WTC11 (cell line): Measurements from ENCODE around the gene TEX9.

Source experiments
- MYBL2 ChIP-seq: sonication (generic); formaldehyde crosslinking; IDR thresholded peaks from 2 replicates; pipeline ENCODE4 v1.8.1; 2023; ENCODE audit warnings: mild to moderate bottlenecking, moderate library complexity, missing genetic modification reagents
- NR2C2 ChIP-seq: sonication (generic); formaldehyde crosslinking; IDR thresholded peaks from 2 replicates; pipeline ENCODE4 v1.8.0; 2022; ENCODE audit warnings: mild to moderate bottlenecking, missing genetic modification reagents

- TF ChIP-seq MYBL2: no peak
- no peak for TF ChIP-seq NR2C2 (CRISPR knock-in tag)
These were observed 28.0 kb upstream of the TEX9 start for GRCh38 chr15:56337084-56337725.
